ENCODE measurements around the gene USP20. TPM values are rescaled to one million over a fixed set of nuclear protein-coding genes. Genes with fewer than 3 reads are reported as not detected.

The USP20 gene
- total RNA-seq, 1 experiment from 2014 or later, result 2.6 TPM

GRCh38 chr9:129854588-129855110 is 19.4 kb downstream of the USP20 start:
- no peak for DNase-seq (ENCODE audit: low spot score)

GRCh38 chr9:129857207-129857606 is 21.9 kb downstream of the USP20 start:
- DNase-seq (ENCODE audit: low spot score), result no peak

GRCh38 chr9:129858167-129858962 is 23.1 kb downstream of the USP20 start:
- no peak for DNase-seq (ENCODE audit: low spot score)

- no peak for DNase-seq (ENCODE audit: low spot score)
Observed at GRCh38 chr9:129860653-129861446, 25.6 kb downstream of the USP20 start.

GRCh38 chr9:129861447-129861827 is 26.2 kb downstream of the USP20 start:
- DNase-seq (ENCODE audit: low spot score), result no peak

- peak; percentile 48 for DNase-seq (ENCODE audit: low spot score)
Observed at GRCh38 chr9:129863059-129863690, 27.9 kb downstream of the USP20 start.

- DNase-seq (ENCODE audit: low spot score), result no peak
Observed at GRCh38 chr9:129864991-129865647, 29.9 kb downstream of the USP20 start.

- DNase-seq (ENCODE audit: low spot score), result no peak
Observed at GRCh38 chr9:129865668-129866320, 30.5 kb downstream of the USP20 start.

- no peak for DNase-seq (ENCODE audit: low spot score)
Observed at GRCh38 chr9:129866394-129867135, 31.3 kb downstream of the USP20 start.

- DNase-seq (ENCODE audit: low spot score), result no peak
Observed at GRCh38 chr9:129867136-129868022, 32.1 kb downstream of the USP20 start.

- no peak for DNase-seq (ENCODE audit: low spot score)
Observed at GRCh38 chr9:129868023-129868871, 33.0 kb downstream of the USP20 start.

GRCh38 chr9:129868872-129869486 is 33.7 kb downstream of the USP20 start:
- no peak for DNase-seq (ENCODE audit: low spot score)

- no peak for DNase-seq (ENCODE audit: low spot score)
Observed at GRCh38 chr9:129869585-129870501, 34.6 kb downstream of the USP20 start.

- DNase-seq (ENCODE audit: low spot score), result no peak
Observed at GRCh38 chr9:129871046-129871445, 35.8 kb downstream of the USP20 start.

- no peak for DNase-seq (ENCODE audit: low spot score)
Observed at GRCh38 chr9:129873563-129874190, 38.4 kb downstream of the USP20 start.

Measured in H4 (cell line).